GM12892 (cell line): ENCODE measurements around the gene SNAPC2.
"Not testable (repeated sequence)": the region's sequence is repeated elsewhere in the genome, so short reads cannot be mapped to it uniquely, and the experiment has no call there.

Experiments
- DNase-seq: peaks from one replicate; pipeline ENCODE4 v3.0.0; 2011; ENCODE audit not compliant: insufficient read length
- FAIRE-seq: peaks from 2 replicates; lab custom pipeline; 2011; peaks lifted over from hg19 to GRCh38; lab: Jason Lieb, UNC
- POLR2A ChIP-seq: IDR thresholded peaks from 2 replicates; pipeline ENCODE4 v1.6.1; 2011; ENCODE audit warnings: low read depth, low read length, control low read depth
- POLR2AphosphoS5 ChIP-seq: IDR thresholded peaks from 2 replicates; pipeline ENCODE4 v1.6.1; 2011; ENCODE audit warnings: low read depth, low read length, control low read depth
- TAF1 ChIP-seq: IDR thresholded peaks from 2 replicates; pipeline ENCODE4 v1.6.1; 2011; ENCODE audit warnings: low read depth, mild to moderate bottlenecking, control low read depth, low read length, borderline replicate concordance

Gene SNAPC2

GRCh38 chr19:7879111-7879807, 40.9 kb upstream of the SNAPC2 start:
- DNase-seq: no peak
- FAIRE-seq: no peak
- no peak for TF ChIP-seq POLR2AphosphoS5
- no peak for TF ChIP-seq TAF1
- no peak for TF ChIP-seq POLR2A

GRCh38 chr19:7879836-7880235, 40.3 kb upstream of the SNAPC2 start:
- FAIRE-seq (no peak), DNase-seq (no peak)
- TF ChIP-seq TAF1 (no peak), POLR2A (no peak), POLR2AphosphoS5 (no peak)

GRCh38 chr19:7881910-7882309, 38.2 kb upstream of the SNAPC2 start:
- FAIRE-seq: no peak

GRCh38 chr19:7883105-7883504, 37.0 kb upstream of the SNAPC2 start:
- DNase-seq: no peak
- no peak for FAIRE-seq
- TF ChIP-seq TAF1: no peak
- TF ChIP-seq POLR2A: no peak

More at GRCh38 chr19:7881910-7882309, 38.2 kb upstream of the SNAPC2 start:
- TF ChIP-seq TAF1: no peak
- no peak for TF ChIP-seq POLR2A
- TF ChIP-seq POLR2AphosphoS5: no peak
- no peak for DNase-seq

- DNase-seq: no peak
Measured at GRCh38 chr19:7883796-7884570, 36.2 kb upstream of the SNAPC2 start.

GRCh38 chr19:7885818-7886217, 34.3 kb upstream of the SNAPC2 start:
- TF ChIP-seq TAF1: no peak
- TF ChIP-seq POLR2AphosphoS5: no peak
- no peak for TF ChIP-seq POLR2A
- FAIRE-seq (no peak), DNase-seq (no peak)

More at GRCh38 chr19:7883796-7884570, 36.2 kb upstream of the SNAPC2 start:
- no peak for TF ChIP-seq POLR2A
- no peak for TF ChIP-seq TAF1
- no peak for TF ChIP-seq POLR2AphosphoS5
- no peak for FAIRE-seq

GRCh38 chr19:7887408-7888144, 32.6 kb upstream of the SNAPC2 start:
- FAIRE-seq (no peak), DNase-seq (no peak)

GRCh38 chr19:7888145-7888825, 31.9 kb upstream of the SNAPC2 start, which contains the start of gene LRRC8E:
Gene LRRC8E, plus strand, starts transcription at chr19:7888510. Its CDS starts 7,094 bp downstream, at chr19:7895604.
- no peak for FAIRE-seq
- no peak for DNase-seq
- TF ChIP-seq POLR2AphosphoS5: no peak
- no peak for TF ChIP-seq POLR2A
- TF ChIP-seq TAF1: no peak

More at GRCh38 chr19:7887408-7888144, 32.6 kb upstream of the SNAPC2 start:
- TF ChIP-seq POLR2AphosphoS5 (no peak), TAF1 (no peak), POLR2A (no peak)

- DNase-seq (no peak), FAIRE-seq (no peak)
- no peak for TF ChIP-seq POLR2AphosphoS5
- TF ChIP-seq POLR2A: no peak
- no peak for TF ChIP-seq TAF1
Measured at GRCh38 chr19:7888826-7889217, 31.3 kb upstream of the SNAPC2 start.

GRCh38 chr19:7893362-7894101, 26.6 kb upstream of the SNAPC2 start:
- FAIRE-seq, DNase-seq: not testable (repeated sequence)

GRCh38 chr19:7894612-7895309, 25.4 kb upstream of the SNAPC2 start:
- no peak for TF ChIP-seq POLR2AphosphoS5
- no peak for TF ChIP-seq TAF1
- no peak for TF ChIP-seq POLR2A
- DNase-seq (no peak), FAIRE-seq (no peak)
